ENCODE results near the gene CITED2.
A peak's percentile ranks its signal among the peaks of the same experiment; 100 is the strongest.

The CITED2 gene

DNA sequence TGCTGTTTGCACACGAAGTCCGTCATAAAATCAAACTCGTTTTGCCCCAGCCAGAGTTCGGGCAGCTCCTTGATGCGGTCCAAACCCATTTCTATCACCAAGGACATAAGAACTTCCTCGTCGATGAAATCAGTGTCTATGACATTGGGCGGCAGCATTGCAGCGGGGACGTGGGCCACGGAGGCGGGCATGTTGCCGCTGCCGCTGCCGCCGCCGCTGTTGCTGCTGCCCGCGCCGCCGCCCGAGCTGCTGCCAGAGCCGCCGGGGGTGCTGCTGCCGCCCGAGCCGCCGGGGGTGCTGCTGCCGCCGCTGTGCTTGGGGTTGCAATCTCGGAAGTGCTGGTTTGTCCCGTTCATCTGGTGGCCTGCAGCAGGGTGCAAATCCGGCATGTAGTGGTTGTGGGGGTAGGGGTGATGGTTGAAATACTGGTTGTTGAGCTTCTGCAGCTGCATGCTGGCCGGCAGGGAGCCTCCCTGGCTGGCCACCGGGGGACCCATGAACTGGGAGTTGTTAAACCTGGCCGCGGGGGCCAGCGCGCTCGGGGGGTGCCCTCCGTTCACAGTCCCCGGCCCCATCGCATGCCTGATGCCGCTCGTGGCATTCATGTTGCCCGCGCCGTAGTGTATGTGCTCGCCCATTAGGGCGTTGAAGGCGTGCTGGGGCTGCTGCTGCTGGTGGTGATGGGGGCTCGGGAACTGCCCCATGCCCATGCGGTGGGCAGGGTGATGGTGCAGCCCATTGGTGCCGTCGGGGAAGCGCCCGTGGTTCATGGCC lies 1.1 kb downstream of the CITED2 start (continued):
- TF ChIP-seq, protein P1, sequence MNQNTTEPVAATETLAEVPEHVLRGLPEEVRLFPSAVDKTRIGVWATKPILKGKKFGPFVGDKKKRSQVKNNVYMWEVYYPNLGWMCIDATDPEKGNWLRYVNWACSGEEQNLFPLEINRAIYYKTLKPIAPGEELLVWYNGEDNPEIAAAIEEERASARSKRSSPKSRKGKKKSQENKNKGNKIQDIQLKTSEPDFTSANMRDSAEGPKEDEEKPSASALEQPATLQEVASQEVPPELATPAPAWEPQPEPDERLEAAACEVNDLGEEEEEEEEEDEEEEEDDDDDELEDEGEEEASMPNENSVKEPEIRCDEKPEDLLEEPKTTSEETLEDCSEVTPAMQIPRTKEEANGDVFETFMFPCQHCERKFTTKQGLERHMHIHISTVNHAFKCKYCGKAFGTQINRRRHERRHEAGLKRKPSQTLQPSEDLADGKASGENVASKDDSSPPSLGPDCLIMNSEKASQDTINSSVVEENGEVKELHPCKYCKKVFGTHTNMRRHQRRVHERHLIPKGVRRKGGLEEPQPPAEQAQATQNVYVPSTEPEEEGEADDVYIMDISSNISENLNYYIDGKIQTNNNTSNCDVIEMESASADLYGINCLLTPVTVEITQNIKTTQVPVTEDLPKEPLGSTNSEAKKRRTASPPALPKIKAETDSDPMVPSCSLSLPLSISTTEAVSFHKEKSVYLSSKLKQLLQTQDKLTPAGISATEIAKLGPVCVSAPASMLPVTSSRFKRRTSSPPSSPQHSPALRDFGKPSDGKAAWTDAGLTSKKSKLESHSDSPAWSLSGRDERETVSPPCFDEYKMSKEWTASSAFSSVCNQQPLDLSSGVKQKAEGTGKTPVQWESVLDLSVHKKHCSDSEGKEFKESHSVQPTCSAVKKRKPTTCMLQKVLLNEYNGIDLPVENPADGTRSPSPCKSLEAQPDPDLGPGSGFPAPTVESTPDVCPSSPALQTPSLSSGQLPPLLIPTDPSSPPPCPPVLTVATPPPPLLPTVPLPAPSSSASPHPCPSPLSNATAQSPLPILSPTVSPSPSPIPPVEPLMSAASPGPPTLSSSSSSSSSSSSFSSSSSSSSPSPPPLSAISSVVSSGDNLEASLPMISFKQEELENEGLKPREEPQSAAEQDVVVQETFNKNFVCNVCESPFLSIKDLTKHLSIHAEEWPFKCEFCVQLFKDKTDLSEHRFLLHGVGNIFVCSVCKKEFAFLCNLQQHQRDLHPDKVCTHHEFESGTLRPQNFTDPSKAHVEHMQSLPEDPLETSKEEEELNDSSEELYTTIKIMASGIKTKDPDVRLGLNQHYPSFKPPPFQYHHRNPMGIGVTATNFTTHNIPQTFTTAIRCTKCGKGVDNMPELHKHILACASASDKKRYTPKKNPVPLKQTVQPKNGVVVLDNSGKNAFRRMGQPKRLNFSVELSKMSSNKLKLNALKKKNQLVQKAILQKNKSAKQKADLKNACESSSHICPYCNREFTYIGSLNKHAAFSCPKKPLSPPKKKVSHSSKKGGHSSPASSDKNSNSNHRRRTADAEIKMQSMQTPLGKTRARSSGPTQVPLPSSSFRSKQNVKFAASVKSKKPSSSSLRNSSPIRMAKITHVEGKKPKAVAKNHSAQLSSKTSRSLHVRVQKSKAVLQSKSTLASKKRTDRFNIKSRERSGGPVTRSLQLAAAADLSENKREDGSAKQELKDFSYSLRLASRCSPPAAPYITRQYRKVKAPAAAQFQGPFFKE (tag by site-specific recombination; IDR thresholded peaks at IDR 0.05; ENCODE audit: borderline replicate concordance), result no peak
- TF ChIP-seq, protein P2, sequence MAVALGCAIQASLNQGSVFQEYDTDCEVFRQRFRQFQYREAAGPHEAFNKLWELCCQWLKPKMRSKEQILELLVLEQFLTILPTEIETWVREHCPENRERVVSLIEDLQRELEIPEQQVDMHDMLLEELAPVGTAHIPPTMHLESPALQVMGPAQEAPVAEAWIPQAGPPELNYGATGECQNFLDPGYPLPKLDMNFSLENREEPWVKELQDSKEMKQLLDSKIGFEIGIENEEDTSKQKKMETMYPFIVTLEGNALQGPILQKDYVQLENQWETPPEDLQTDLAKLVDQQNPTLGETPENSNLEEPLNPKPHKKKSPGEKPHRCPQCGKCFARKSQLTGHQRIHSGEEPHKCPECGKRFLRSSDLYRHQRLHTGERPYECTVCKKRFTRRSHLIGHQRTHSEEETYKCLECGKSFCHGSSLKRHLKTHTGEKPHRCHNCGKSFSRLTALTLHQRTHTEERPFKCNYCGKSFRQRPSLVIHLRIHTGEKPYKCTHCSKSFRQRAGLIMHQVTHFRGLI (tag by site-specific recombination; IDR thresholded peaks at IDR 0.05), result no peak
- TF ChIP-seq, protein P3, sequence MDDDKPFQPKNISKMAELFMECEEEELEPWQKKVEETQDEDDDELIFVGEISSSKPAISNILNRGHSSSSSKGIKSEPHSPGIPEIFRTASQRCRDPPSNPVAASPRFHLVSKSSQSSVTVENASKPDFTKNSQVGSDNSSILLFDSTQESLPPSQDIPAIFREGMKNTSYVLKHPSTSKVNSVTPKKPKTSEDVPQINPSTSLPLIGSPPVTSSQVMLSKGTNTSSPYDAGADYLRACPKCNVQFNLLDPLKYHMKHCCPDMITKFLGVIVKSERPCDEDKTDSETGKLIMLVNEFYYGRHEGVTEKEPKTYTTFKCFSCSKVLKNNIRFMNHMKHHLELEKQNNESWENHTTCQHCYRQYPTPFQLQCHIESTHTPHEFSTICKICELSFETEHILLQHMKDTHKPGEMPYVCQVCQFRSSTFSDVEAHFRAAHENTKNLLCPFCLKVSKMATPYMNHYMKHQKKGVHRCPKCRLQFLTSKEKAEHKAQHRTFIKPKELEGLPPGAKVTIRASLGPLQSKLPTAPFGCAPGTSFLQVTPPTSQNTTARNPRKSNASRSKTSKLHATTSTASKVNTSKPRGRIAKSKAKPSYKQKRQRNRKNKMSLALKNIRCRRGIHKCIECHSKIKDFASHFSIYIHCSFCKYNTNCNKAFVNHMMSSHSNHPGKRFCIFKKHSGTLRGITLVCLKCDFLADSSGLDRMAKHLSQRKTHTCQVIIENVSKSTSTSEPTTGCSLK (tag by site-specific recombination; IDR thresholded peaks at IDR 0.05), result no peak
- no peak for TF ChIP-seq KLF16 (tag by site-specific recombination; IDR thresholded peaks at IDR 0.05)
- TF ChIP-seq, protein P4, sequence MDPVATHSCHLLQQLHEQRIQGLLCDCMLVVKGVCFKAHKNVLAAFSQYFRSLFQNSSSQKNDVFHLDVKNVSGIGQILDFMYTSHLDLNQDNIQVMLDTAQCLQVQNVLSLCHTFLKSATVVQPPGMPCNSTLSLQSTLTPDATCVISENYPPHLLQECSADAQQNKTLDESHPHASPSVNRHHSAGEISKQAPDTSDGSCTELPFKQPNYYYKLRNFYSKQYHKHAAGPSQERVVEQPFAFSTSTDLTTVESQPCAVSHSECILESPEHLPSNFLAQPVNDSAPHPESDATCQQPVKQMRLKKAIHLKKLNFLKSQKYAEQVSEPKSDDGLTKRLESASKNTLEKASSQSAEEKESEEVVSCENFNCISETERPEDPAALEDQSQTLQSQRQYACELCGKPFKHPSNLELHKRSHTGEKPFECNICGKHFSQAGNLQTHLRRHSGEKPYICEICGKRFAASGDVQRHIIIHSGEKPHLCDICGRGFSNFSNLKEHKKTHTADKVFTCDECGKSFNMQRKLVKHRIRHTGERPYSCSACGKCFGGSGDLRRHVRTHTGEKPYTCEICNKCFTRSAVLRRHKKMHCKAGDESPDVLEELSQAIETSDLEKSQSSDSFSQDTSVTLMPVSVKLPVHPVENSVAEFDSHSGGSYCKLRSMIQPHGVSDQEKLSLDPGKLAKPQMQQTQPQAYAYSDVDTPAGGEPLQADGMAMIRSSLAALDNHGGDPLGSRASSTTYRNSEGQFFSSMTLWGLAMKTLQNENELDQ (tag by site-specific recombination; IDR thresholded peaks at IDR 0.05; ENCODE audit: low read depth), result no peak

DNA sequence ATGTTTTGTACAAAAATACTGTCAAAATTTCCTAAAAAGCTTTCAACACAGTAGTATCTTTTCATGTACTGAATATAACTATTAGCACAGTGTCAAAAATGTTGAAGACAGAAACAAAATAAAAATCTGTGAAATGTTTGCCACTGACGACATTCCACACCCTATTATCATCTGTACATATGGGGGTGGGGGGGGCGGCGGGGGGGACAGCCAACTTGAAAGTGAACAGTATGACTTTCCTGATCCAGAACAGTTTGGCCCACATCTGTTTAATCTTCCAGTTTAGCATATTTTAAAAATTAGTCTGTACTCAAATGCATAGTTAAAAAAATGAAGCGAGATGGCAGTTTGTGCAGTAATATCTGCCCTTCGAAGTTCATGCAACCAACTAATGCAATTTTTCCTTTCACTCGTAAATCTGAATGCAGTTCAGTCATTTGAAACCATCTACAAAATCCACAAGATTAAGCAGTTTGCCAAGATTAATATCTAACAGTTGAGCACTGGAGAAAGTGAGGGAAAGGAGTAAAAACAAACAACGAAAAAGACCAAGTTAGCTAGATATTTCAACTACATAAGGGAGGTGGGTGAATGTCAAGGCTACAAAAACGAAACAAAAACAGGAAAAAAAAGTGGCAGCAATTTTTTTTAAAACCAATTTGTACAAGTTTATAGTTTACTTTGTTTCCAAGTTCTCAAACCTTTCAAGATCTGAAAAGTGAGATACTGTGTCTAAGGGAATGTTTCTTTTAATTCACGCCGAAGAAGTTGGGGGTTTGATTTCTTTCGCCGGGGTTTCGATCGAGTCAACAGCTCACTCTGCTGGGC lies 1.9 kb downstream of the CITED2 start:
- CTCF ChIA-PET, result interaction anchor here (0.6 to 1.3 kb wide), 6 partner anchors 8 to 623 kb away, joined by 3 to 5 read pairs (median 4); no protein-coding TSS in a partner anchor
- POLR2A ChIA-PET, result interaction anchor here (0.7 to 8.1 kb wide), 12 partner anchors 8 to 591 kb away, joined by 3 to 141 read pairs (median 14); no protein-coding TSS in a partner anchor
- H3K4me3 ChIP-seq (ENCODE audit: low read depth, low read length), result peak overlapping the region; percentile 79
- H3K4me1 ChIP-seq (ENCODE audit: control insufficient read depth, insufficient read depth, low read length), result peaks cover 39% of the 10 kb centered on the region
- peak overlapping the region; percentile 94 for H3K27ac ChIP-seq (ENCODE audit: extremely low read depth, low read depth, low read length)
- H3K36me3 ChIP-seq (ENCODE audit: control insufficient read depth in 2 of 2, insufficient read depth in 1 of 2, low read length in 2 of 2), result peaks cover 0 to 25% of the 10 kb centered on the region in 2 experiments; a peak in 1 of 3 replicates
- no peaks in the 10 kb centered on the region for H3K9me3 ChIP-seq (ENCODE audit: control insufficient read depth, insufficient read depth, low read depth, low read length)
- TF ChIP-seq, protein P5, sequence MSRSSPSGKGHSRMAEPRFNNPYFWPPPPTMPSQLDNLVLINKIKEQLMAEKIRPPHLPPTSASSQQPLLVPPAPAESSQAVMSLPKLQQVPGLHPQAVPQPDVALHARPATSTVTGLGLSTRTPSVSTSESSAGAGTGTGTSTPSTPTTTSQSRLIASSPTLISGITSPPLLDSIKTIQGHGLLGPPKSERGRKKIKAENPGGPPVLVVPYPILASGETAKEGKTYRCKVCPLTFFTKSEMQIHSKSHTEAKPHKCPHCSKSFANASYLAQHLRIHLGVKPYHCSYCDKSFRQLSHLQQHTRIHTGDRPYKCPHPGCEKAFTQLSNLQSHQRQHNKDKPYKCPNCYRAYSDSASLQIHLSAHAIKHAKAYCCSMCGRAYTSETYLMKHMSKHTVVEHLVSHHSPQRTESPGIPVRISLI (tag by site-specific recombination; IDR thresholded peaks at IDR 0.05), result peak; percentile 80
- TF ChIP-seq ZNF394 (tag by site-specific recombination; IDR thresholded peaks at IDR 0.05; ENCODE audit: borderline replicate concordance), result no peak
- TF ChIP-seq ZNF501 (tag by site-specific recombination; IDR thresholded peaks at IDR 0.05), result no peak
- TF ChIP-seq, protein P6, sequence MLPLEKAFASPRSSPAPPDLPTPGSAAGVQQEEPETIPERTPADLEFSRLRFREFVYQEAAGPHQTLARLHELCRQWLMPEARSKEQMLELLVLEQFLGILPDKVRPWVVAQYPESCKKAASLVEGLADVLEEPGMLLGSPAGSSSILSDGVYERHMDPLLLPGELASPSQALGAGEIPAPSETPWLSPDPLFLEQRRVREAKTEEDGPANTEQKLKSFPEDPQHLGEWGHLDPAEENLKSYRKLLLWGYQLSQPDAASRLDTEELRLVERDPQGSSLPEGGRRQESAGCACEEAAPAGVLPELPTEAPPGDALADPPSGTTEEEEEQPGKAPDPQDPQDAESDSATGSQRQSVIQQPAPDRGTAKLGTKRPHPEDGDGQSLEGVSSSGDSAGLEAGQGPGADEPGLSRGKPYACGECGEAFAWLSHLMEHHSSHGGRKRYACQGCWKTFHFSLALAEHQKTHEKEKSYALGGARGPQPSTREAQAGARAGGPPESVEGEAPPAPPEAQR (tag by site-specific recombination; IDR thresholded peaks at IDR 0.05), result no peak
- no peak for TF ChIP-seq MYNN (tag by site-specific recombination; IDR thresholded peaks at IDR 0.05; ENCODE audit: borderline replicate concordance)
- TF ChIP-seq ZNF274 (IDR thresholded peaks at IDR 0.05; ENCODE audit: low read length), result no peak
- no peak for TF ChIP-seq ZNF274 (tag by site-specific recombination; IDR thresholded peaks at IDR 0.05; ENCODE audit: borderline replicate concordance)
- TF ChIP-seq ZNF777 (tag by site-specific recombination; IDR thresholded peaks at IDR 0.05; ENCODE audit: borderline replicate concordance), result no peak
- no peak for TF ChIP-seq ZNF768 (tag by site-specific recombination; IDR thresholded peaks at IDR 0.05)
- no peak for TF ChIP-seq ZNF571 (tag by site-specific recombination; IDR thresholded peaks at IDR 0.05)
- no peak for TF ChIP-seq ZNF426 (tag by site-specific recombination; IDR thresholded peaks at IDR 0.05)
